SK-N-SH (cell line): Measurements from ENCODE around the gene GPR39.

Source experiments
- EP300 ChIP-seq, 2 experiments: IDR thresholded peaks; 2 replicates each; pipeline versions ENCODE4 v1.4.0 to v1.6.1; 2012; ENCODE audit warnings: borderline replicate concordance in 1 of 2, low read depth in 1 of 2, low read length in 1 of 2
- JUND ChIP-seq: IDR thresholded peaks from 2 replicates; pipeline ENCODE4 v1.4.0; 2012
- MEF2A ChIP-seq: IDR thresholded peaks from 2 replicates; pipeline ENCODE4 v1.4.0; 2012; ENCODE audit warnings: low read depth, borderline replicate concordance
- MXI1 ChIP-seq: IDR thresholded peaks from 2 replicates; pipeline ENCODE4 v1.6.1; 2012; ENCODE audit warnings: mild to moderate bottlenecking, low read depth, low read length, improper control_type of control experiment
- PBX3 ChIP-seq: IDR thresholded peaks from 2 replicates; pipeline ENCODE4; 2012
- POLR2AphosphoS5 ChIP-seq: IDR thresholded peaks from 2 replicates; pipeline ENCODE4 v1.6.1; 2012; ENCODE audit warnings: low read depth, low read length
- RFX5 ChIP-seq: IDR thresholded peaks from 2 replicates; pipeline ENCODE4 v1.6.1; 2012; ENCODE audit warnings: mild to moderate bottlenecking, improper control_type of control experiment, low read length
- SIN3A ChIP-seq: IDR thresholded peaks from 2 replicates; pipeline ENCODE4 v1.6.1; 2012; ENCODE audit warnings: low read depth, mild to moderate bottlenecking, low read length, moderate library complexity, borderline replicate concordance
- SMC3 ChIP-seq: IDR thresholded peaks from 2 replicates; pipeline ENCODE4 v1.6.1; 2012; ENCODE audit warnings: low read depth, low read length, improper control_type of control experiment
- TAF1 ChIP-seq: IDR thresholded peaks from 2 replicates; pipeline ENCODE4 v1.6.1; 2012; ENCODE audit warnings: low read depth, mild to moderate bottlenecking, low read length, moderate library complexity, borderline replicate concordance
- TF ChIP-seq, protein P1 (sequence below): fragments of 200-600 bp; sonication (generic); IDR thresholded peaks from 2 replicates; pipeline ENCODE4 v1.6.1; 2017; ENCODE audit warnings: antibody characterized with exemption, mild to moderate bottlenecking, moderate library complexity
- TF ChIP-seq, protein P2 (sequence below): IDR thresholded peaks from 2 replicates; pipeline ENCODE4 v1.4.0; 2012; ENCODE audit warnings: low read depth, borderline replicate concordance
- TF ChIP-seq, protein P3 (sequence below): IDR thresholded peaks from 2 replicates; pipeline ENCODE4 v1.4.0; 2012; ENCODE audit warnings: low read depth, borderline replicate concordance

- TF ChIP-seq MXI1: no peak
- no peak for TF ChIP-seq JUND
- no peak for TF ChIP-seq SIN3A
- TF ChIP-seq PBX3: no peak
- TF ChIP-seq, protein P1, sequence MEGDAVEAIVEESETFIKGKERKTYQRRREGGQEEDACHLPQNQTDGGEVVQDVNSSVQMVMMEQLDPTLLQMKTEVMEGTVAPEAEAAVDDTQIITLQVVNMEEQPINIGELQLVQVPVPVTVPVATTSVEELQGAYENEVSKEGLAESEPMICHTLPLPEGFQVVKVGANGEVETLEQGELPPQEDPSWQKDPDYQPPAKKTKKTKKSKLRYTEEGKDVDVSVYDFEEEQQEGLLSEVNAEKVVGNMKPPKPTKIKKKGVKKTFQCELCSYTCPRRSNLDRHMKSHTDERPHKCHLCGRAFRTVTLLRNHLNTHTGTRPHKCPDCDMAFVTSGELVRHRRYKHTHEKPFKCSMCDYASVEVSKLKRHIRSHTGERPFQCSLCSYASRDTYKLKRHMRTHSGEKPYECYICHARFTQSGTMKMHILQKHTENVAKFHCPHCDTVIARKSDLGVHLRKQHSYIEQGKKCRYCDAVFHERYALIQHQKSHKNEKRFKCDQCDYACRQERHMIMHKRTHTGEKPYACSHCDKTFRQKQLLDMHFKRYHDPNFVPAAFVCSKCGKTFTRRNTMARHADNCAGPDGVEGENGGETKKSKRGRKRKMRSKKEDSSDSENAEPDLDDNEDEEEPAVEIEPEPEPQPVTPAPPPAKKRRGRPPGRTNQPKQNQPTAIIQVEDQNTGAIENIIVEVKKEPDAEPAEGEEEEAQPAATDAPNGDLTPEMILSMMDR: no peak
- TF ChIP-seq EP300 (IDR thresholded peaks at IDR 0.05; ENCODE audit: borderline replicate concordance in 1 of 2, low read depth in 1 of 2, low read length in 1 of 2): no peak
- no peak for TF ChIP-seq TAF1
- no peak for TF ChIP-seq SMC3
- TF ChIP-seq, protein P2, sequence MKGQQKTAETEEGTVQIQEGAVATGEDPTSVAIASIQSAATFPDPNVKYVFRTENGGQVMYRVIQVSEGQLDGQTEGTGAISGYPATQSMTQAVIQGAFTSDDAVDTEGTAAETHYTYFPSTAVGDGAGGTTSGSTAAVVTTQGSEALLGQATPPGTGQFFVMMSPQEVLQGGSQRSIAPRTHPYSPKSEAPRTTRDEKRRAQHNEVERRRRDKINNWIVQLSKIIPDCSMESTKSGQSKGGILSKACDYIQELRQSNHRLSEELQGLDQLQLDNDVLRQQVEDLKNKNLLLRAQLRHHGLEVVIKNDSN: no peak
- TF ChIP-seq MEF2A: no peak
- TF ChIP-seq RFX5: no peak
- TF ChIP-seq POLR2AphosphoS5: no peak
- TF ChIP-seq, protein P3, sequence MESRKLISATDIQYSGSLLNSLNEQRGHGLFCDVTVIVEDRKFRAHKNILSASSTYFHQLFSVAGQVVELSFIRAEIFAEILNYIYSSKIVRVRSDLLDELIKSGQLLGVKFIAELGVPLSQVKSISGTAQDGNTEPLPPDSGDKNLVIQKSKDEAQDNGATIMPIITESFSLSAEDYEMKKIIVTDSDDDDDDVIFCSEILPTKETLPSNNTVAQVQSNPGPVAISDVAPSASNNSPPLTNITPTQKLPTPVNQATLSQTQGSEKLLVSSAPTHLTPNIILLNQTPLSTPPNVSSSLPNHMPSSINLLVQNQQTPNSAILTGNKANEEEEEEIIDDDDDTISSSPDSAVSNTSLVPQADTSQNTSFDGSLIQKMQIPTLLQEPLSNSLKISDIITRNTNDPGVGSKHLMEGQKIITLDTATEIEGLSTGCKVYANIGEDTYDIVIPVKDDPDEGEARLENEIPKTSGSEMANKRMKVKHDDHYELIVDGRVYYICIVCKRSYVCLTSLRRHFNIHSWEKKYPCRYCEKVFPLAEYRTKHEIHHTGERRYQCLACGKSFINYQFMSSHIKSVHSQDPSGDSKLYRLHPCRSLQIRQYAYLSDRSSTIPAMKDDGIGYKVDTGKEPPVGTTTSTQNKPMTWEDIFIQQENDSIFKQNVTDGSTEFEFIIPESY: no peak
Measured at GRCh38 chr2:132478461-132479105, 62.0 kb downstream of the GPR39 start.
